Left lung (tissue), 10 donors: ENCODE results near the gene STX1A. TPM values are rescaled to one million over a fixed set of nuclear protein-coding genes. Genes with fewer than 3 reads are reported as not detected.
A peak's percentile ranks its signal among the peaks of the same experiment; 100 is the strongest.

ENCODE experiments used
- ATAC-seq: fragments of 200-7000 bp; cut with Tn5 transposase; one replicate; pipeline ENCODE4 v1.9.1; 2020; ENCODE audit warnings: moderate library complexity
- DNase-seq, 4 donors: peaks; one replicate each; pipeline ENCODE4 v3.0.0-alpha.2; 2013 to 2020
- H3K27ac ChIP-seq, 2 donors: fragments of 200-600 bp; sonication (generic) in 1 of 2; one replicate each; pipeline versions ENCODE4 v1.5.0 to v1.8.0; 2020 to 2021
- H3K27me3 ChIP-seq, 2 donors: fragments of 200-600 bp; sonication (generic) in 1 of 2; one replicate each; pipeline versions ENCODE4 v1.5.0 to v1.8.0; 2020 to 2021
- H3K36me3 ChIP-seq, 2 donors: fragments of 200-600 bp; sonication (generic) in 1 of 2; one replicate each; pipeline versions ENCODE4 v1.5.0 to v1.8.0; 2020 to 2021
- H3K4me1 ChIP-seq, 2 donors: fragments of 200-600 bp; one replicate each; pipeline ENCODE4 v1.8.0; 2021
- H3K4me3 ChIP-seq, 2 donors: fragments of 200-600 bp; sonication (generic) in 1 of 2; one replicate each; pipeline versions ENCODE4 v1.5.0 to v1.8.0; 2020 to 2021; ENCODE audit warnings: mild to moderate bottlenecking in 1 of 2
- H3K9me3 ChIP-seq, 2 donors: fragments of 200-600 bp; sonication (generic) in 1 of 2; one replicate each; pipeline versions ENCODE4 v1.5.0 to v1.8.0; 2020 to 2021
- CTCF ChIP-seq, 2 donors: fragments of 200-600 bp; sonication (generic) in 1 of 2; IDR thresholded peaks; one replicate each; pipeline versions ENCODE4 v1.5.0 to v1.8.0; 2021; ENCODE audit warnings: antibody characterized with exemption in 2 of 2
- intact Hi-C, 2 donors: fragments of 100-400 bp; cut with DNase I; formaldehyde crosslinking; loops; one replicate each; pipeline versions ENCODE4 v1.11.2 to v1.14.2; 2022
- polyA plus RNA-seq, 6 donors: library from polyadenylated mRNA; unstranded; fragments of 120-200 nt; gene quantifications; one replicate each; pipeline ENCODE4 v1.2.1, GENCODE V29; 2013; ENCODE audit not compliant: insufficient read length in 6 of 6
- total RNA-seq, 2 donors: library from RNA; stranded (reverse); fragmentation: NEBNext Ultra II Directional; extraction: Animal tissue kit (Norgen Biotek cat#: 25700); gene quantifications; one replicate each; pipeline ENCODE4 v1.2.1, GENCODE V29; 2021
- donor health status: DM: no; HTN: yes; CAD: no.
- donor health status: DM: no; HTN: no; CAD: no.

The STX1A gene
- total and polyA plus RNA-seq, 8 donors = 5.4 to 11.5 (median 10.0) TPM

GRCh38 chr7:73761854-73762658 lies 42.6 kb upstream of the STX1A start:
- Histone ChIP-seq H3K9me3 (no peaks in the 10 kb centered on the region), H3K4me3 (no peak overlapping the region), H3K27ac (no peak overlapping the region), H3K27me3 (peaks cover 0 to 16% of the 10 kb centered on the region in 2 donors), H3K4me1 (no peaks in the 10 kb centered on the region), H3K36me3 (no peaks in the 10 kb centered on the region)
- intact Hi-C loops = no loop called here
- DNase-seq (no peak), ATAC-seq (no peak)
- TF ChIP-seq CTCF (IDR thresholded peaks at IDR 0.05) = no peak

- Histone ChIP-seq H3K27ac (no peak overlapping the region), H3K36me3 (no peaks in the 10 kb centered on the region), H3K27me3 (no peaks in the 10 kb centered on the region), H3K4me3 (no peak overlapping the region), H3K4me1 (no peaks in the 10 kb centered on the region), H3K9me3 (no peaks in the 10 kb centered on the region)
- DNase-seq (no peak), ATAC-seq (no peak)
- no peak for TF ChIP-seq CTCF (IDR thresholded peaks at IDR 0.05)
- intact Hi-C loops = no loop called here
These were observed 39.2 kb upstream of the STX1A start for GRCh38 chr7:73758581-73759138.

DNA sequence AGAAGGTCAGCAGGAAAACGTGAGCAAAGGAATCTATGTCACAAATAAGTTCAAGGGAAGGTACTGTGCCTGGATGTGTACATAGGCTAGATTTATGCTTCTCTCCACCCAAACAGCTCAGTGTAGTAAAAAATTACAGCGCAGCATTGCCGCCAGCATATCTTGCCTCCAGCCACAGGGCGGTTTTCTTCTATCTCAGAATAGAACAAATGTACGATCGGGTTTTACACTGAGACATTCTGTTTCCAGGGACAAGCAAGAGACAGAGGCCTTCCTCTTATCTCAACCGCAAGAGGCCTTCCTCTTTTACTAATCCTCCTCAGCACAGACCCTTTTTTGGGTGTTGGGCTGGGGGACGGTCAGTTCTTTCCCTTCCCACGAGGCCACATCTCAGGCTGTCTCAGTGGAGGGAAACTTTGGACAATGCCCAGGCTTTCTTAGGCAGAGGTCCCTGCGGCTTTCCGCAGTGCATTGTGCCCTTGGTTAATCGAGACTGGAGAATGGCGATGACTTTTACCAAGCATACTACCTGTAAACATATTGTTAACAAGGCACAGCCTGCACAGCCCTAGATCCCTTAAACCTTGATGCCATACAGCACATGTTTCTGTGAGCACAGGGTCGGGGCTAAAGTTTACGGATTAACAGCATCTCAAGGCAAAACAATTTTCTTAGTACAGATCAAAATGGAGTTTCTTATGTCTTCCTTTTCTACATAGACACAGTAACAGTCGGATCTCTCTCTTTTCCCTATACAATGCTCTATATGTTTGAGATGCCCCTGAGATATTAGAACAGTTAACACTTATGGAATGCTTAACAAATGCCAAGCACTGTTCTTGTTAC lies 30.7 kb upstream of the STX1A start:
- H3K27me3 ChIP-seq = no peaks in the 10 kb centered on the region
- DNase-seq (peak in 1 of 4 donors; percentile 14), ATAC-seq (no peak)
- intact Hi-C loops = no loop called here
- no peak overlapping the region for H3K27ac ChIP-seq
- no peaks in the 10 kb centered on the region for H3K36me3 ChIP-seq
- H3K4me1 ChIP-seq = no peaks in the 10 kb centered on the region
- no peak for TF ChIP-seq CTCF (IDR thresholded peaks at IDR 0.05)
- no peak overlapping the region for H3K4me3 ChIP-seq
- no peaks in the 10 kb centered on the region for H3K9me3 ChIP-seq

- no peak for TF ChIP-seq CTCF (IDR thresholded peaks at IDR 0.05)
These were observed 26.9 kb upstream of the STX1A start for GRCh38 chr7:73746378-73746777.

More at GRCh38 chr7:73746378-73746777, 26.9 kb upstream of the STX1A start:
- intact Hi-C loops = no loop called here
- Histone ChIP-seq H3K27ac (no peak overlapping the region), H3K27me3 (no peaks in the 10 kb centered on the region), H3K36me3 (no peaks in the 10 kb centered on the region), H3K4me1 (no peaks in the 10 kb centered on the region), H3K4me3 (no peak overlapping the region), H3K9me3 (no peaks in the 10 kb centered on the region)
- DNase-seq = no peak
- no peak for ATAC-seq
